ENCODE data around the gene KIAA1210.

- TF ChIP-seq HDAC2 (IDR thresholded peaks at IDR 0.05; ENCODE audit: borderline replicate concordance in 1 of 2, low read depth in 2 of 2, low read length in 2 of 2) (no peak), GABPA (IDR thresholded peaks at IDR 0.05; ENCODE audit: borderline replicate concordance, insufficient read depth, low read length) (no peak), BCL11A (IDR thresholded peaks at IDR 0.05; ENCODE audit: low read depth in 2 of 2, low read length in 2 of 2) (no peak), CTCF (IDR thresholded peaks at IDR 0.05; ENCODE audit: control extremely low read depth in 1 of 3, insufficient read depth in 1 of 3, low read depth in 1 of 3, low read length in 3 of 3) (no peak), POLR2AphosphoS5 (IDR thresholded peaks at IDR 0.05; ENCODE audit: low read depth, low read length) (no peak), USF2 (IDR thresholded peaks at IDR 0.05; ENCODE audit: low read length) (no peak), EZH2 (IDR thresholded peaks at IDR 0.05; ENCODE audit: low read depth, low read length, severe bottlenecking) (no peak), POLR2A (IDR thresholded peaks at IDR 0.05; ENCODE audit: control extremely low read depth in 1 of 2, low read depth in 2 of 2, low read length in 2 of 2) (no peak)
Observed at GRCh38 chrX:119158226-119158625, 30.6 kb upstream of the KIAA1210 start.

All from H1 (cell line).